A549 (cell line): ENCODE data around the gene MYO1D.

Experiments
- CBX8 ChIP-seq: fragments of 200-600 bp; sonication (generic); IDR thresholded peaks from 2 replicates; pipeline ENCODE4 v1.6.1; 2016
- CEBPB ChIP-seq, 2 experiments: fragments of >200 bp in 1 of 2; sonication (Bioruptor Twin) in 1 of 2; formaldehyde crosslinking in 1 of 2; IDR thresholded peaks; 2 replicates each; pipeline ENCODE4 v1.6.1; 2012 to 2016
- CTCF ChIP-seq: fragments of >200 bp; sonication (Bioruptor Twin); formaldehyde crosslinking; IDR thresholded peaks from 3 replicates; pipeline ENCODE4 v1.5.1; 2016
- TP53 ChIP-seq: fragments of 250-450 bp; sonication (Bioruptor Pico); IDR thresholded peaks from 2 replicates; pipeline ENCODE4 v1.5.0; 2021; ENCODE audit warnings: mild to moderate bottlenecking, moderate library complexity

DNA sequence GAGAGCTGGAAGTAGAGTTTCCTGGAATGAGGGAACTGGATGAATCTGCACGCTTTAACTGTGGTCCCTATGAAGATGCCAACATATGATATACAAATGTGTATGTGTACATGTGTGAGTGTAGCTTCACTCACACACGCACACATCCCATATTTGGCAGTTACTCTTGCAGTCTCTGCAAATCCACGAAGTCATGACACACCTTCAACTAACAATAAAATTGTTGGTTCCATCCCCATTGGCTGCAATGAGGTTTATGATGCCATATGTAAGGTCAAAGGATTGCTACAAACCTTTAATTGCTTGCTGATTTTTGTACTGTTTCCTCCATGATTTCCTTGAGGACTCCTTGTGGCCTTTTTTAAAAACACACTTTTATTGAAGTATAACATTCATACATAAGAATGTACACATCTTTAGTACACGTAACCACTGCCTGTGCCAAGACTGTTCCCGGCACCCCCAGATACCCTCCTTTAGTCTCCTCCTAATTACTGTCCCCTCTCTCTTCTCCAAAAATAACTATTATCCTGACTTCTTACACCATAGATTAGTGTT is 22.0 kb downstream of the MYO1D start:
- TF ChIP-seq CBX8 (no peak), CTCF (no peak), TP53 (CRISPR knock-in tag) (no peak), CEBPB (IDR thresholded peaks at IDR 0.05) (no peak)
